ENCODE data around the gene SAA2.
"Not testable (repeated sequence)": the region's sequence is repeated elsewhere in the genome, so short reads cannot be mapped to it uniquely, and the experiment has no call there.

SAA2 gene

GRCh38 chr11:18203723-18204122 lies 44.7 kb downstream of the SAA2 start:
- no peaks in the 10 kb centered on the region for H3K9me3 ChIP-seq (ENCODE audit: control insufficient read depth in 1 of 2, low read length in 2 of 2)
- H3K4me3 ChIP-seq (ENCODE audit: low read depth in 1 of 2, low read length in 2 of 2), result no peak overlapping the region
- no peak overlapping the region for H3K9ac ChIP-seq (ENCODE audit: low read depth in 1 of 2, low read length in 2 of 2)
- no peaks in the 10 kb centered on the region for H3K36me3 ChIP-seq (ENCODE audit: control insufficient read depth in 1 of 2, insufficient read depth in 2 of 2, low read length in 2 of 2)
- no peaks in the 10 kb centered on the region for H3K27me3 ChIP-seq (ENCODE audit: control insufficient read depth in 1 of 2, insufficient read depth in 2 of 2, low read length in 2 of 2)
- no peaks in the 10 kb centered on the region for H3K4me1 ChIP-seq (ENCODE audit: control insufficient read depth in 1 of 2, insufficient read depth in 2 of 2, low read length in 2 of 2)
- H3K27ac ChIP-seq (ENCODE audit: low read depth, low read length), result no peak overlapping the region

DNA sequence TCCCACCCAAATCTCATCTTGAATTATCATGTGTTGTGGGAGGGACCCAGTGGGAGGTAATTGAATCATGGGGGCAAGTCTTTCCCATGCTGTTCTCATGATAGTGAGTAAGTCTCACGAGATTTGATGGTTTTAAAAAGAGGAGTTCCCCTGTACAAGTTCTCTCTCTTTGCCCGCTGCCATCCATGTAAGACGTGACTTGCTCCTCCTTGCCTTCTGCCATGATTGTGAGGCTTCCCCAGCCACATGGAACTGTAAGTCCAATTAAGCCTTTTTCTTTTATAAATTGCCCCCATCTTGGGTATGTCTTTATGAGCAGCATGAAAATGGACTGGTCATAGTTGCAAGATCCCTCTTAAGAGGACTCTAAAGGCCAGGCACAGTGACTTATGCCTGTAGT lies 50.7 kb downstream of the SAA2 start:
- H3K9ac ChIP-seq (ENCODE audit: low read depth in 1 of 2, low read length in 2 of 2); H3K36me3 ChIP-seq (ENCODE audit: control insufficient read depth in 1 of 2, insufficient read depth in 2 of 2, low read length in 2 of 2); H3K27ac ChIP-seq (ENCODE audit: low read depth, low read length); H3K4me3 ChIP-seq (ENCODE audit: low read depth in 1 of 2, low read length in 2 of 2); H3K9me3 ChIP-seq (ENCODE audit: control insufficient read depth in 1 of 2, low read length in 2 of 2); H3K4me1 ChIP-seq (ENCODE audit: control insufficient read depth in 1 of 2, insufficient read depth in 2 of 2, low read length in 2 of 2); H3K27me3 ChIP-seq (ENCODE audit: control insufficient read depth in 1 of 2, insufficient read depth in 2 of 2, low read length in 2 of 2): not testable (repeated sequence)

- no peak overlapping the region for H3K9ac ChIP-seq (ENCODE audit: low read depth in 1 of 2, low read length in 2 of 2)
- H3K9me3 ChIP-seq (ENCODE audit: control insufficient read depth in 1 of 2, low read length in 2 of 2), result no peaks in the 10 kb centered on the region
- no peak overlapping the region for H3K4me3 ChIP-seq (ENCODE audit: low read depth in 1 of 2, low read length in 2 of 2)
- no peaks in the 10 kb centered on the region for H3K36me3 ChIP-seq (ENCODE audit: control insufficient read depth in 1 of 2, insufficient read depth in 2 of 2, low read length in 2 of 2)
- no peaks in the 10 kb centered on the region for H3K27me3 ChIP-seq (ENCODE audit: control insufficient read depth in 1 of 2, insufficient read depth in 2 of 2, low read length in 2 of 2)
- no peaks in the 10 kb centered on the region for H3K4me1 ChIP-seq (ENCODE audit: control insufficient read depth in 1 of 2, insufficient read depth in 2 of 2, low read length in 2 of 2)
- no peak overlapping the region for H3K27ac ChIP-seq (ENCODE audit: low read depth, low read length)
Measured at GRCh38 chr11:18196532-18196931, 51.9 kb downstream of the SAA2 start.

All from duodenal mucosa (tissue), 2 donors.